HuH-7.5 (cell line): Measurements from ENCODE around the gene CFAP45.

Source experiments
- DNase-seq: peaks from one replicate; pipeline ENCODE4 v3.0.0; 2011; ENCODE audit warnings: low spot score

CFAP45 gene

GRCh38 chr1:159923203-159924024 is 23.4 kb upstream of the CFAP45 start:
- no peak for DNase-seq

- DNase-seq = no peak
Measured at GRCh38 chr1:159922511-159923202, 22.7 kb upstream of the CFAP45 start.

- DNase-seq = no peak
Measured at GRCh38 chr1:159921700-159922504, 21.9 kb upstream of the CFAP45 start.

- DNase-seq = no peak
Measured at GRCh38 chr1:159921251-159921650, 21.3 kb upstream of the CFAP45 start.

DNA sequence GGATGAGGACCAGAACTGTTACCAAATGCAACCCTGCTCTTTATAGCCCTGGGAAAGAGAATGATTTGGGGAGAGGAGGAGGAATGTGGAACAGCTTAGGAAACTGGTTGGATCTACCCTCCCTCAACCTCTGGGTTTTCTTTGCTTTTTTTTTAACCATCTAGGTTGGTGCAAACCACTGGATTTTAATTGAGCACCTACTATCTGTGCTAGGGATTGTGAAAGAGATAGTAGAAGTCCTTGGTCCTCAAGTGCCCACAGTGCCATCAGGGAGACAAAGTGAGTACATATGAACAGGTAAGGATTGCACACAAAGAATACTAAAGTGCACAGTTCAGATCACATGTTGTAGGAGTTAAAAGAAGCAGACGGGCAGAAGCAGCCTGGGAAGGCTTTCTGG is 20.7 kb upstream of the CFAP45 start:
- DNase-seq = no peak

DNA sequence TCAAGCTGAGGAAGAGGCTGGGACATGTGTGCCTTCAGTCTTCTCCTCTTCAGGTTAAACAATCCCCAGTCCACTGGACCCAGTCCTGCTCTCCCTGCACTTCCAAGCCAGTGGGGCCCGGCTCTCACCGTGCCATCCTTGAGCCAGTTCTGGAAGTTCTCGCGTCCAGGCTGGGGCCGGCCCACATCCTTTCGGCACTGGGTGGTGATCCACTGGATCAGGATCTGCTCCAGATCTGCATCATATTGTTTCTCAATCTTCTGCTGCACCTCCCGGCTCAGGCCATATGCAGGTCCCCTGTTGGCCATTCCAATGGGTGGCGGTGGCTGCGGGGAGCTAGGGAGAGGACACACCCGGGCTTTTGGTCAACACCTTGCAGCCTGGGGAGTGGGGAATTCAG is 20.2 kb upstream of the CFAP45 start:
- DNase-seq = no peak

DNA sequence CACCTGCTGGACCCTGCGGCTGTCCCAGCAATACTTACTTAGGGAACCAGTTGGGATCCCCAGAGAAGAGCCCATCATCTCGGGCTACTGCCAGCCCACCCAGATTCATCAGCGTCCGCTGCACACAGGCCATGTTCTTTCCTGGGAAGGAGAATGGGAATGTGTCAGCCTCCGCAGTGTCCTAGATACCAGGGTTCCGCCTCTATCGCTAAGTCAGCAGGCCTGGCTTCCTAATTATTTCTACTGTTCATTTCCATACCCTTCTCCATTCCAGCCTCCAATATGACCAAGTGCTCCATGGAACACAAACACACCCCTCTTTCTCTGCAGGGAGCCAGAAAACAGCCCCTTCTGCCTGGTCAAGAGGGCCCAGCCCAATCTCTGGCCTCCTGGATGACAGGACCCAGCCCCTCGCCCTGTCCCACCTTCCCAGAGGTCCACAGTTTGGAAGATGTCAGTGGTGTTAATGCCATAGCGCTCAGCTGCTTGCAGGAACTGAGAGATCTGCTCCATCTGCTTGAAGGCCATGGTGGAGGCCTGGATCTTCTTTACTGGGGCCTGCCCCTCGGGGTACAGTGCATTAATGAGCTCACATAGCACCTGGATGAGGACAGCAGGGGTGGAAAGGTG is 19.4 kb upstream of the CFAP45 start:
- DNase-seq = no peak

GRCh38 chr1:159918352-159919200 is 18.6 kb upstream of the CFAP45 start:
- DNase-seq = no peak

DNA sequence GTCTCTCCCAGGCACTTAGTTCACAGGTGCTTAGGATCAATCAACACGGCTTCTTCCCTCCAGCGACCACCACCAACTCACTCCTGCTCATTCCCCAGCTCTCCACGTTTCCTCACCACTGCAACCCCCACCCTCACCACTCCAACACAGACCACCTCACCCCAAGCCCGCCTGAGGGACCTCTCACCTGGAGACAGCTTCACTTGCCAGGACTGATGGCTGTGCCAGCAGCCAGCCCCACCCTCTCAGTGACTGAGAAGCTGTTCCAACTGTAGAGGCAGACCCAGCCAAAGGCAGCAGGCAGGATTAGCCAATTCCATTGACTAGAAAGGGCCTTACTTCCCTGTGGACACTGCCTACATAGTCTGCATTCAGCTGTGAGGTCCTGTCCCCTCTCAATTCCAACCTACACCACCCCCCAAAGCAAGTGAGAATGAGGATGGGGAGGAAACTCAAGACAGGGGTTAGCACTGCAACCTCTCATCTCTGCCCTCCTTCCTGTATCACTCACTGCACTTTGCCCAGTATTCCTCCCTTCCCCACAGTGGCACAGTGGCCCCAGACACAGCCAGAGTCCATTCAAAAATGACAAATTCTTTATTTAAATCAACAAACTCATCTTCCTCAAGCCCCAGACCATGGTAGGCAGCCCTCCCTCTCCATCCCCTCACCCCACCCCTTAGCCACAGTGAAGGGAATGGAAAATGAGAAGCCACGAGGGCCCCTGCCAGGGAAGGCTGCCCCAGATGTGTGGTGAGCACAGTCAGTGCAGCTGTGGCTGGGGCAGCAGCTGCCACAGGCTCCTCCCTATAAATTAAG is 17.8 kb upstream of the CFAP45 start:
- DNase-seq = no peak

- no peak for DNase-seq
Measured at GRCh38 chr1:159916242-159917051, 16.5 kb upstream of the CFAP45 start.

- DNase-seq = no peak
Measured at GRCh38 chr1:159915571-159916241, 15.7 kb upstream of the CFAP45 start.

DNA sequence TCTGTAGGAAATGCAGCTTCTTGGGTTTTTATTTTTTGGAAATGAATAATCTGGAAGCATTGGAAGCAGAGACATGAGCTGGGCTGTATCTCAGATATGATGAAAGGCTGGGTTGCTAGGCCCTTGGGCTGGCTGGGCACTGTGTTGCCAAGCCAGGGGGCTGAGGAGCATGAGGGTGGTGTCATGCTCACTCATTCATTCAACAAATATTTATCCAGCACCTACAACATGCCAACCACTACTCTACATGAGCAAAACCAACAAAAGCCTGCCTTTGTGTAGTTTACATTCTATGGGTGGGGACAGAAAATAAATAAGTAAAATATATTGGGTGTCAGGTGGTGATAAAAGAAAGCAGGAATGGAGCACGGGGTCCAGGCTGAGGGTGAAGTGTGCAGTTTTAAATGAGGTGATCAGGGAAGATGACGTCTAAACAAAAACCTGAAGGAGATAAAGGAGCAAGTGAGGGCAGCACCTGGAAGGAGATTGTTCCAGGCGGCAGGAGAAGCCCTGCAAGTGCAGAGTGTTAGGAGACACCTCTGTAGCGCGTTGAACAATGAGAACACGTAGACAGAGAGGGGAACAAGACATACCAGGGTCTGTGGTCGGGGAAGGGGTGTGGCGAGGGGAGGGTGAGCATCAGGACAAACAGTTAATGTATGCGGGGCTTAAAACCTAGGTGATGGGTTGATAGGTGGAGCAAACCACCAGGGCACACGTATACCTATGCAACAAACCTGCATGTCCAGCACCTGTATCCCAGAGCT is 14.5 kb upstream of the CFAP45 start:
- DNase-seq = no peak

DNA sequence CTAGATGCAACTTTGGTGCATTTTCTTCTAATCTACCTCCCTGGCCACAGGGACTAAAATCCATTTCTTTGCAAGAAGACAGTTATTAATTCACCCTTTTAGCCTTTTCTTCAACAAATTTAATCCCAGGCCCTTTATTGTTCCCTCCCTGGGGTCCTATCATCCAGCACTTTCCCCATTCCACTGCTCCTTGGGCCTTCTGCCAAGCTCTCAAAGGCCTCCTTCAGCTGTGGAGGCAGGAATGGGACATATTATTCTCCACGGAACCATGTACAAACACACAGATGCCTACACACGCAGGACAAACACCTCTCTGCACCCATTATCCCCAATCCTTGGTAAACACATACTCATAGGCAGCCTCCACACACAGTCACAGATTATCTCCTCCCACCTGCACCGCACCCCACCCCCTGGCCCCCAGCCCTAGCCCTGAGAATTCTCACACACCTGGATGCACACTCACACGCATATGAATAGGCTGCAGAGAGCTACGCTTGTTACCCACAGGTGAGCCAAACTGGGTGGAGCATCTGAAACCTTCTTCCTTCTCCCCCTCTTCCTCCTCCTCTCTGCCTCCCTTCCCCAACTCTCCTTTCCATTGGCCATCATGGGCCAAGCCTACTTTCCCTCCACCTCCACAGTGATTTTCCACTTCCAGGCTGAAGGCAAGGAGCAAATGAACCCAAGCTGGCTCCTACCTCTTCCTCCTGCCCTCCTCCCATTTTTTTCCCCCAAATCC is 13.7 kb upstream of the CFAP45 start:
- no peak for DNase-seq

- no peak for DNase-seq
Measured at GRCh38 chr1:159911326-159912070, 11.5 kb upstream of the CFAP45 start.

DNA sequence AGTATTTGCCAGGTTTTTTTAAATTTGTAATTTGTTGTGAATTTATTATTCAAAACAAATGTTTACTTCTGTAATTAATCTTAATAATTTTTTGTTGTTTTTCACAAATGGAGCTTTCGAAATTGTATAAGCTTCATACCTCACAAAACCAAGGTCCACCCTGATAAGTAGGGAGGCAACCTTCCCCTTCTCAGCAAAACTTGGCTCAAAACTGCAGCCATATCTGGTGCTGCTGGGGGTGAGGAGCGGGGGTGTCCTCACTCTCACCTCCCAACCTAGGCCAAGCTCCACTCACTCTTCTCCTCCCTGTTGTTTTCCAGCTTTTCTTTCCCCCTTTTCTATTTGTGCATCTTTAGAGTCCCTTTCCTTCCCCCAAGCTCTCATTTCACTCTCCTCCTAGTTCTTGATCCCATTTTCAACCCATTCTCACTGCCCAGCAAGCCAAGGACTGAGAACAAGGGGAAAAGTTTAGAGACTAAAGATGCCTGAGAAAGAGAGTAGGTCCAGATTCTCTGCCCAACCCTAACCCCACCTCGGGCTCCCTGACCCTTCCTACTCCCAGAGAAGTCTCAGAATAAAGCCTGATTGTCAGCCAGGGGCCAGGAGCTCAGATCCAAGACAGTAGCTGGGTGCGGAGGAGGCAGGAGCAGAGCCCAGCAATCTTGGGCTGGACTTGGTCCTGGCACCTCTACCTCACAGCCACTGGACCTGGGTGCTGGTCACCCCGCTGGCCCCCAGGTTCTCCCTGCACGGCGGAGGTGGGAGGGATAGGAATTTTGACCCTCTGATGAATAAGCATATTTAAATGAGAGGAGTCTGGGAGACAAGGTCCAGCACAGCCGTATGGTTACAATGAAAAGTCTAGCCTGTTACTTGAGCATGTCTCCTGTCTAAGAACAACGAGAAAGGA is 8.3 kb upstream of the CFAP45 start:
- DNase-seq = no peak

DNA sequence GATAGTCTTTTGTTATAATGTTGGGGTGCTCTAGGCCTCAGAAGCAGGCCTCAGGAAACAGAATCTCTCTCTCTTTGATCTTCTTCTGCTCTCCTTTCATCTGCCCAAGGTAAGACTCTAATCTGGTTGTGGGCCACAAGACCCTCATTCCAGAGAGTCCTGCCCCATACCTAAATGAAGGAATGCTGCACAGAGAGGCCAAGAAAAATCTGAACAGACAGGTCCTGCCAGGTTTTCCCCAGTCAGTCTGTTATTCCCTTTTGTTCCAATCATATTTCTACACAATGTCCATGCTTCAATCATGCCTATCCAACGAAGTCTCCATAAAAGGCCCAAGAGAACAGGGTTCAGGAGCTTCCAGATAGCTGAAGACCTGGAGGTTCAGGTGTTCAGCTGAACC is 7.0 kb upstream of the CFAP45 start:
- DNase-seq = no peak
